Measurements from ENCODE around the gene TRIM73.
"Not testable (repeated sequence)": the region's sequence is repeated elsewhere in the genome, so short reads cannot be mapped to it uniquely, and the experiment has no call there.

GRCh38 chr7:75439000-75439399 lies 43.6 kb downstream of the TRIM73 start:
- TF ChIP-seq, protein P1, sequence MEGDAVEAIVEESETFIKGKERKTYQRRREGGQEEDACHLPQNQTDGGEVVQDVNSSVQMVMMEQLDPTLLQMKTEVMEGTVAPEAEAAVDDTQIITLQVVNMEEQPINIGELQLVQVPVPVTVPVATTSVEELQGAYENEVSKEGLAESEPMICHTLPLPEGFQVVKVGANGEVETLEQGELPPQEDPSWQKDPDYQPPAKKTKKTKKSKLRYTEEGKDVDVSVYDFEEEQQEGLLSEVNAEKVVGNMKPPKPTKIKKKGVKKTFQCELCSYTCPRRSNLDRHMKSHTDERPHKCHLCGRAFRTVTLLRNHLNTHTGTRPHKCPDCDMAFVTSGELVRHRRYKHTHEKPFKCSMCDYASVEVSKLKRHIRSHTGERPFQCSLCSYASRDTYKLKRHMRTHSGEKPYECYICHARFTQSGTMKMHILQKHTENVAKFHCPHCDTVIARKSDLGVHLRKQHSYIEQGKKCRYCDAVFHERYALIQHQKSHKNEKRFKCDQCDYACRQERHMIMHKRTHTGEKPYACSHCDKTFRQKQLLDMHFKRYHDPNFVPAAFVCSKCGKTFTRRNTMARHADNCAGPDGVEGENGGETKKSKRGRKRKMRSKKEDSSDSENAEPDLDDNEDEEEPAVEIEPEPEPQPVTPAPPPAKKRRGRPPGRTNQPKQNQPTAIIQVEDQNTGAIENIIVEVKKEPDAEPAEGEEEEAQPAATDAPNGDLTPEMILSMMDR (IDR thresholded peaks at IDR 0.05 in 4 of 5, conservative IDR thresholded peaks at IDR 0.05 in 1 of 5): not testable (repeated sequence)
- not testable (repeated sequence) for TF ChIP-seq POLR2A (IDR thresholded peaks at IDR 0.05)
